GM12865 (cell line): ENCODE results near the gene NDN.
A peak's percentile ranks its signal among the peaks of the same experiment; 100 is the strongest.

Experiments used
- DNase-seq: peaks from one replicate; pipeline ENCODE4 v3.0.0; 2010; ENCODE audit warnings: low read depth
- H3K4me3 ChIP-seq: 2 replicates; pipeline ENCODE4 v1.5.1; 2011; ENCODE audit warnings: mild to moderate bottlenecking, low read depth, low read length, control low read depth
- TF ChIP-seq, protein P1 (sequence below): IDR thresholded peaks from 2 replicates; pipeline ENCODE4 v1.5.1; 2011; ENCODE audit warnings: low read length, control low read depth, low read depth, inconsistent platforms; ENCODE audit not compliant: insufficient read depth; ENCODE audit errors: missing control alignments

The NDN gene

DNA sequence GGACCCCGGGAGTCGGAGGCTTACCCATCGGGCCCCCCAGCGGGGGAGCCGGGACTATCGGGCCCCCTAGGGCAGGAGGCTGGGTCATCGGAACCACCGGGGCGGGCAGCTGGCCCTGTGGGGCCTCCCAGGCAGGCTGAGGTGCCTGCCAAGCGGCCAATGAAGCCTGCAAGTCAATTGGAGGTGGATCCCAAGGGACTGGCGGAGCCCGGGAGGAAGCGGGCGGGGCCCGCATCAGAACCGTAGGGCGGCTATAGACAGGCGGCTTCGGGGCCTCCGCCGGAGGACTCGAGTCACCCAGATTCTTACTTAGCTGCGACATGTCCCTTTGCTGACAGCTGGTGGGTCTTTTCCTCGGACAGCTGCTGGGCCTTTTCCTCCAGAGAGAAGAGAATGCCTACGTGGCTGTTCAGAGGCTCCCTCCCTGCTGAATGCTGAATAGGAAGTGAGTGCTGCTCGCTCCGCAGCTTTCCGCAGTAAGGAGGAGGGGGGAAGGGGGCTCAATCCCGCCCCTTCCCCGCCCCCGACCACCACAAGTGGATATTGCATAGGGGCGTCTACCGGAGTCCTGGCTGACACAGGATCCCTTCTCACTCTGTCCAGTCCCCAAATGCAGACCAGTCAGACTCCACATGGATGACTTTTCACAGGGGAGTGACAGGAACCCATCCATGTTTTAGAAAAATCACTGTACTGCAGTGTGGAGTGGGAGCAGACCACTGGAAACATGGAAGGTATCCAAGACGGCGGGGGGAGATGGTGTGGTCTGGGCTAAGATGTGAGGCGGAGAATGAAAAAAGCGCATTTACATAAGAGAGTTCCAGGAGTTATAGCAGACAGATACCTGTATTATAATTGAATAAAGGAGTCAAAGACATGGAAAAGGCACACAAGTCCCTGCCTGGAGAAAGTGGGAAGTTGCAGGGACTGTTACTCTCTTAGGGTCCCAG, 39.4 kb downstream of the NDN start, which contains the start of gene MAGEL2:
Gene MAGEL2, minus strand, starts transcription at position 447 of the 950 bp plus-strand sequence. Its CDS starts 125 bp downstream, at position 322.
- H3K4me3 ChIP-seq, result no peak within 1 kb of the TSS
- TF ChIP-seq, protein P1, sequence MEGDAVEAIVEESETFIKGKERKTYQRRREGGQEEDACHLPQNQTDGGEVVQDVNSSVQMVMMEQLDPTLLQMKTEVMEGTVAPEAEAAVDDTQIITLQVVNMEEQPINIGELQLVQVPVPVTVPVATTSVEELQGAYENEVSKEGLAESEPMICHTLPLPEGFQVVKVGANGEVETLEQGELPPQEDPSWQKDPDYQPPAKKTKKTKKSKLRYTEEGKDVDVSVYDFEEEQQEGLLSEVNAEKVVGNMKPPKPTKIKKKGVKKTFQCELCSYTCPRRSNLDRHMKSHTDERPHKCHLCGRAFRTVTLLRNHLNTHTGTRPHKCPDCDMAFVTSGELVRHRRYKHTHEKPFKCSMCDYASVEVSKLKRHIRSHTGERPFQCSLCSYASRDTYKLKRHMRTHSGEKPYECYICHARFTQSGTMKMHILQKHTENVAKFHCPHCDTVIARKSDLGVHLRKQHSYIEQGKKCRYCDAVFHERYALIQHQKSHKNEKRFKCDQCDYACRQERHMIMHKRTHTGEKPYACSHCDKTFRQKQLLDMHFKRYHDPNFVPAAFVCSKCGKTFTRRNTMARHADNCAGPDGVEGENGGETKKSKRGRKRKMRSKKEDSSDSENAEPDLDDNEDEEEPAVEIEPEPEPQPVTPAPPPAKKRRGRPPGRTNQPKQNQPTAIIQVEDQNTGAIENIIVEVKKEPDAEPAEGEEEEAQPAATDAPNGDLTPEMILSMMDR, result no peak
- DNase-seq, result no peak

DNA sequence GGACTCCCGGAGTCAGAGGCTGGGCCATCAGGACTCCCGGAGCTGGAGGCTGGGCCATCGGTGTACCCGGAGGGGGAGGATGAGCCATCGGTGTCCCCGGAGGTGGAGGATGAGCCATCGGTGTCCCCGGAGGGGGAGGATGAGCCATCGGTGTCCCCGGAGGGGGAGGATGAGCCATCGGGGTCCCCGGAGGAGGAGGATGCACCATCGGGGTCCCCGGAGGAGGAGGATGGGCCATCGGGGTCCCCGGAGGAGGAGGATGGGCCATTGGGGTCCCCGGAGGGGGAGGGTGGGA, 40.2 kb downstream of the NDN start:
- no peak overlapping the region for H3K4me3 ChIP-seq
- DNase-seq, result no peak
- TF ChIP-seq, protein P1, result no peak

DNA sequence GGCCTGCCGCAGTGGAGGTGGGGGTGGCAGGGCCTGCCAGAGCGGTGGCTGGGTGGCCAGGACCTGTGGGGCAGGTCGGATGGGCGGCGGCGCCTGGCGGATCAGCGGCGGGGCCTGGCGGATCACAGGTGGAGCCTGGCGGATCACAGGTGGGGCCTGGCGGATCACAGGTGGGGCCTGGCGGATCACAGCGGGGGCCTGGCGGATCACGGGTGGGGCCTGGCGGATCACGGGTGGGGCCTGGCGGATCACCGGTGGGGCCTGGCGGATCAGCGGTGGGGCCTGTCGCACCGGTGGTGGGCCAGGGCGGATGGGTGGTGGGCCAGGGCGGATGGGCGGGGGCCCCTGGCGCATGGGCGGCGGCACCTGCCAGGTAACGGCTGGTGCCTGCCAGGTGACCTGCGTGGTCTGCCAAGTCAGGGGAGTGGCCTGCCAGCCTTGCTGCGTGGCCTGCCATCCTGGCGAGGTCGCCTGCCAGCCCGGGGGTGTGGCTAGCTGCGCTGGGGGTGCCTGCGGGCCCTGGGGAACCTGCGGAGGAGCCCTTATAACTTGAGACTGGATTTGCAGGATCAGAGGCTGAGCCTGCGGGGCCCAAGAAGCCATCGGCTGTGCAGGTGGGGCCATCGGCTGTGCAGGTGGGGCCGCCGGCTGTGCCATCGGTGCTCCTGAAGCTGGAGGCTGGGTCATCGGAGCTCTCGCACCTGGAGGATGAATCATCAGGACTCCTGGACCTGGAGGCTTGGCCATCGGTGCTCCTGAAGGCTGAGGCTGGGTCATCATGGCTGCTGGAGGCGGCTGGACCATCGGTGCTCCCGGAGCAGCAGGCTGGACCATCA, 40.7 kb downstream of the NDN start:
- DNase-seq, result no peak
- TF ChIP-seq, protein P1, result no peak
- H3K4me3 ChIP-seq, result no peak overlapping the region

DNA sequence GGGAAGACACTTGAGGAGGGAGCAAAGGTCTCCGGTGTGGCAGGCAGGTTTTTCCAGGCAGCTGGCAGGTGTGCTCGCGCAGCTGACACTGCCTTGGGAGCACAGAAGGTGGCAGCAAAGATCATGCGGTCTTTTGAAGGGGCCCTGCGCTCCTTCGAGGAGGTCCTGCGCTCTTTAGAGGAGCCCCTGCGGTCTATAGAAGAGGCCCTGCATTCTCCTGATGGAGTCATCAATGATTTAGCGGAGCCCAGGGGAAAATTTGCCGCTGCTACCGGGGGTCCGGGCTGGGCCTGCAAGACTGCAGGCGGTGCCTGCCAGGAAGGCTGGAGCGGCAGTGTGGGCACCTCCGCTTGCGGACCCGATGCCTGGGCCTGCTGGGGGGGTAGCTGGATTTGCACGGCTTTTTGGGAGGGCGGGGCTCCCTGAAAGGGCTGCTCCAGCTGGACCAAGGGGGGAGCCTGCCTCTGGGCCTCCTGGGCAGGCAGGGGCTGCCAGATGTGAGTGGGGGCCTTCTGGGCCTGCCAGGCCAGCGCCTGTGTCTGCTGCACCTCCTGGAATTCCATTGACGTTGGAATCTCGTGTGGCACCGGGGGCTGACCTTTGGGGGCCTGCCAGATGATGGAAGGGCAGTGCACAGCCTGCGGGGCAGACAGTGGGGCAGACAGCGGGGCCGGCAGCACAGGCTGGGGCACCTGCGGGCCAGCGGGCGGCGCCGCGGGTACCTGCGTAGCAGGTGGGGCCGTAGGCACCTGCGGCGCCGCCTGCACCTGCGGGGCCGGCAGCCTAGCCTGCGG, 41.5 kb downstream of the NDN start:
- TF ChIP-seq, protein P1, result no peak
- no peak overlapping the region for H3K4me3 ChIP-seq
- no peak for DNase-seq

DNA sequence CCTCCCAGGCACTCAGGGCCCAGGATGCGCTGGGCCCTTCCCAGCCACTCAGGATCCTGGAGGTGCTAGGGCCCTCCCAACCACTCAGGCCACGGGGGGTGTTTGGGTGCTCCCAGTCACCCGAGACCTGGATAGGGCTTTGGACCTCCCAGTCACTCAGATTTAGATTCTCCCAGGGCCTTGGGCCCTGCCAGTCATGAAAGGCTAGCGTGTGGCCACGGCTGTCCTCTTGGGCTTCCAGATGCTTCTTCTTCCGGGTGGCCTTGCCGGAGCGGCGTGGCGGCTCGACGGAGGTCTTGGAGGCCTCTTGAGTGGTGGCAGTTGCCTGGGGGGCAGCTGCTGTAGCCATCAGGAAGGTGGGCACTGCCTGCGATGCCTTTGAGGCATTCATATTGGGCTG, 42.3 kb downstream of the NDN start:
- DNase-seq, result no peak
- H3K4me3 ChIP-seq, result no peak overlapping the region
- TF ChIP-seq, protein P1, result no peak

DNA sequence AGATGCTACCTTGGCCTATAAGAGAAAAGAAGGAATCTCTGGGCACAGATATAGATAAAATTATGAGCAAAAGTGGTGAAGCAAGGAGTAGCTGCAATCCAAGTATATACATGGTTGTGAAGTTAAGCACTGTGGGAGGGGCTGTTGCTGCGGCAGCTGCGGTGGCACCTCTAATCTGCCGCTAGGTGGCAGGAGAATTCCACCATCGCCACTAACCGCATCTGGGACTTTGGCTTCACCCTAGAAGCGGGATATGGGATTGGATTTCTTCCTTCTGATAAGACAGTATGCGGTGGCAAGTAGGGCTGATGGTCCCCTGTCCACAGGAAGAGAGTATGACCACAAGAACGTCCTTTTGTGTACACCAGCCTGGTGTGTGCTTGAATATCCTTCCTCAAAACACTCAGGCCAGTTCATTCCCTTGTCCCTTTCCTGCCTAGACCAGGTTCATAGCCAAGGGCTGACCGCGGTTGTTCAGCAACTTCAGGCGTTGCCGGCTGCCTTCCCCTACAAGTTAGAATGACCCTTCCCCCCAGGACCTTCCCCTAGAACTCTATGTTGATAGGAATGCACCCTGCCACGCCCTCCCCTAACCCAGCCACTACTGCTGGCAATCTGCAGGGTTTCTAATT, 44.6 kb downstream of the NDN start:
- DNase-seq, result peak; percentile 13
- no peak overlapping the region for H3K4me3 ChIP-seq

More for the DNA sequence above, 44.6 kb downstream of the NDN start:
- TF ChIP-seq, protein P1, result peak; percentile 59
